Activated B cell treated with CpG ODN at 0.5 μM for 24 hours (primary cell): ENCODE data around the gene COX4I1. TPM values are rescaled to one million over a fixed set of nuclear protein-coding genes. Genes with fewer than 3 reads are reported as not detected.
A peak's percentile ranks its signal among the peaks of the same experiment; 100 is the strongest.

Experiments
- ATAC-seq: fragments of 200-7000 bp; cut with Tn5 transposase; one replicate; pipeline ENCODE4 v1.10.0; 2021; ENCODE audit warnings: low read depth, mild to moderate bottlenecking, moderate library complexity
- CTCF ChIA-PET: fragments of 350-600 bp; sonication (Branson Sonifier 250); formaldehyde crosslinking; loops from one replicate; lab custom pipeline; 2021; ENCODE audit warnings: antibody characterized with exemption; lab: Charles Lee
- POLR2A ChIA-PET: fragments of 350-600 bp; sonication (Branson Sonifier 250); formaldehyde crosslinking; loops from one replicate; lab custom pipeline; 2021; ENCODE audit warnings: antibody characterized with exemption; lab: Charles Lee
- DNase-seq: peaks from one replicate; pipeline ENCODE4 v3.0.0; 2022
- H3K27ac Mint-ChIP-seq: one replicate; pipeline ENCODE4 v1.8.0; 2020; ENCODE audit warnings: mixed read lengths
- H3K27me3 Mint-ChIP-seq: one replicate; pipeline ENCODE4 v1.8.0; 2021; ENCODE audit warnings: mixed read lengths
- H3K36me3 Mint-ChIP-seq: one replicate; pipeline ENCODE4 v1.8.0; 2021; ENCODE audit warnings: low read depth, mixed read lengths
- H3K4me1 Mint-ChIP-seq: one replicate; pipeline ENCODE4 v1.8.0; 2021; ENCODE audit warnings: mixed read lengths
- H3K4me3 Mint-ChIP-seq: one replicate; pipeline ENCODE4 v1.8.0; 2020; ENCODE audit warnings: mild to moderate bottlenecking, mixed read lengths
- H3K9me3 Mint-ChIP-seq: one replicate; pipeline ENCODE4 v1.8.0; 2020; ENCODE audit warnings: mixed read lengths
- intact Hi-C: fragments of 100-400 bp; cut with micrococcal nuclease; formaldehyde crosslinking; loops from one replicate; pipeline ENCODE4 v1.15.1; 2024
- total RNA-seq: library from RNA; stranded (reverse); gene quantifications from 2 replicates; pipeline ENCODE4 v1.2.3, GENCODE V29; 2022
- TF ChIP-seq, protein P1 (sequence below): fragments of 200-600 bp; IDR thresholded peaks from one replicate; pipeline ENCODE4 v1.8.0; 2022; ENCODE audit warnings: antibody characterized with exemption, mild to moderate bottlenecking

COX4I1 gene
- total RNA-seq, 1 donor from 2014 or later: 578 TPM

DNA sequence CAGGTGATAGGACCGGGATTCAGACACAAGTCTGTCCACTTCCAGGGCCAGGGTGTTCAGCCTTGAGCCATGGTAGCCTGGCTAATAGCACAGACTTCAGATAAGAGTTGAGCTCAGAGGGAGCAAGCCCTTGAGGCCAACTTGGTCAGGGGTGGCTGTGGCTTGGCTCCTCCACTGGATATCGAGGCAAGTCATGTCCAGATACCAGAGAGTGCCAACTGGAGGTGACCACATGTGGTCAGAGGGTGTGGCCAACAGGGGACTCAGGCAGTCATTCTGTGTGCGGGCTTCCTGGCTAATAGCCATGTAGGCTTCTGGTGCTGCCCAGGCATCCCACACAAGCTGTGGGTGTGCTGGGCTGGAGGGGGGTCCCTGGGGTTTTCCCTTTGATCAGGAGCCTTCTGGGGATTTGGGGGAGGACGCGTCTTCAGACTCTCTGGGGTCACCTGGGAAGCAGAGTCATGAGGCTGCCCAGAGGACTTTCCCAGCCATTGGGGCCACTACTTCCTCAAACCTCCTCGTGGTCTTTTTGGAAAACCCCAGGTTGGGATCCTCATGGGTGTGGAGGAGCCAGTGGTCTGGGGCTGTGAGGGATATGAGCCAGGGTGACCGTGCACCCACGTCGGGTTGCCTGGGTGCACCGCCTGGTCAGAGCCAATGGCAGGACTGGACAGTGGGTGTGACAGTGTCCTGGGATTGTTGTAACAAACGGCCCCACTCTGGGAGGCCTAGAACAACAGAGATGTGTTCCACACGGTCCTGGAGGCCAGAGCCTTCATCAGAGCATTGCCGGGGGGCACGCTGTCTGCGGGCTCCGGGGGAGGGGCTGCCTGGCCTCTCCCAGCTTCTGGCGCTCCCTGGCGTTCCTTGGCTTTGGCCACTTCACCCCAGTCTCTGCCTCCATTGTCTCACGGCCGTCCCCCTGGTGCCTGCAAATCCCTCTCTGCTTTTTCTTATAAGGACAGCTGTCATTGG lies 25.0 kb downstream of the COX4I1 start:
- CTCF ChIA-PET: interaction anchor here (1.0 to 9.0 kb wide), 6 partner anchors 76 to 192 kb away, joined by 3 to 296 read pairs (median 4); no protein-coding TSS in a partner anchor
- H3K4me3 Mint-ChIP-seq: no peak overlapping the region
- POLR2A ChIA-PET: interaction anchor here (0.9 to 1.1 kb wide), 3 partner anchors 8 to 156 kb away, joined by 3 read pairs; no protein-coding TSS in a partner anchor
- intact Hi-C loops: no loop called here
- peaks cover 4% of the 10 kb centered on the region for H3K9me3 Mint-ChIP-seq
- H3K4me1 Mint-ChIP-seq: peaks cover 37% of the 10 kb centered on the region
- DNase-seq: no peak
- H3K27ac Mint-ChIP-seq: peak overlapping the region; percentile 25
- H3K27me3 Mint-ChIP-seq: no peaks in the 10 kb centered on the region
- ATAC-seq: no peak
- TF ChIP-seq, protein P1, sequence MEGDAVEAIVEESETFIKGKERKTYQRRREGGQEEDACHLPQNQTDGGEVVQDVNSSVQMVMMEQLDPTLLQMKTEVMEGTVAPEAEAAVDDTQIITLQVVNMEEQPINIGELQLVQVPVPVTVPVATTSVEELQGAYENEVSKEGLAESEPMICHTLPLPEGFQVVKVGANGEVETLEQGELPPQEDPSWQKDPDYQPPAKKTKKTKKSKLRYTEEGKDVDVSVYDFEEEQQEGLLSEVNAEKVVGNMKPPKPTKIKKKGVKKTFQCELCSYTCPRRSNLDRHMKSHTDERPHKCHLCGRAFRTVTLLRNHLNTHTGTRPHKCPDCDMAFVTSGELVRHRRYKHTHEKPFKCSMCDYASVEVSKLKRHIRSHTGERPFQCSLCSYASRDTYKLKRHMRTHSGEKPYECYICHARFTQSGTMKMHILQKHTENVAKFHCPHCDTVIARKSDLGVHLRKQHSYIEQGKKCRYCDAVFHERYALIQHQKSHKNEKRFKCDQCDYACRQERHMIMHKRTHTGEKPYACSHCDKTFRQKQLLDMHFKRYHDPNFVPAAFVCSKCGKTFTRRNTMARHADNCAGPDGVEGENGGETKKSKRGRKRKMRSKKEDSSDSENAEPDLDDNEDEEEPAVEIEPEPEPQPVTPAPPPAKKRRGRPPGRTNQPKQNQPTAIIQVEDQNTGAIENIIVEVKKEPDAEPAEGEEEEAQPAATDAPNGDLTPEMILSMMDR: no peak
- no peaks in the 10 kb centered on the region for H3K36me3 Mint-ChIP-seq

DNA sequence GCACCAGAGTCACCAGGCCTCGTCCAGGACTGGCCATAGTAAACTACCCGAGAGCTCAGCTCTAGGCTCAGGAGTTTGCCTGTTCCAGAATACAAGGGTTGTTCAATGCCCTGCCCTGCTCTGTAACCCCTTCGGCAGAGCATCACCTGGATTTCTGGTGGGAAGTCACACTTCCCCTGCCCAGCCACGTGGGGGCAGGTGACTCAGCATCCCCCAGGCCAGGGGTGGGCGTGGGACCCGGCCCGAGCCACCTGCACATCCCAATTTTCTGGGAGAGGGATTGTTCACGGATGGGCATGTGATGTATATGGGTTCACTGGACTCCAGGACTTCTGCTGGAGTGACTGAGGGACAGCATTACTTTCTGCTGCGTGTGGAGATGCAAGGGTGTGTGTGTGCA lies 25.8 kb downstream of the COX4I1 start:
- Mint-ChIP-seq H3K27ac (no peak overlapping the region), H3K27me3 (no peaks in the 10 kb centered on the region), H3K4me3 (no peak overlapping the region), H3K36me3 (no peaks in the 10 kb centered on the region), H3K9me3 (peaks cover 4% of the 10 kb centered on the region), H3K4me1 (peaks cover 43% of the 10 kb centered on the region)
- ChIA-PET CTCF (interaction anchor here (1.4 to 9.0 kb wide), 3 partner anchors 75 to 161 kb away, joined by 3 to 296 read pairs (median 3); no protein-coding TSS in a partner anchor), POLR2A (interaction anchor here (1.1 kb wide), 1 partner anchor 155 kb away, joined by 3 read pairs; no protein-coding TSS in a partner anchor)
- TF ChIP-seq, protein P1: no peak
- no peak for ATAC-seq
- intact Hi-C loops: no loop called here
- no peak for DNase-seq

DNA sequence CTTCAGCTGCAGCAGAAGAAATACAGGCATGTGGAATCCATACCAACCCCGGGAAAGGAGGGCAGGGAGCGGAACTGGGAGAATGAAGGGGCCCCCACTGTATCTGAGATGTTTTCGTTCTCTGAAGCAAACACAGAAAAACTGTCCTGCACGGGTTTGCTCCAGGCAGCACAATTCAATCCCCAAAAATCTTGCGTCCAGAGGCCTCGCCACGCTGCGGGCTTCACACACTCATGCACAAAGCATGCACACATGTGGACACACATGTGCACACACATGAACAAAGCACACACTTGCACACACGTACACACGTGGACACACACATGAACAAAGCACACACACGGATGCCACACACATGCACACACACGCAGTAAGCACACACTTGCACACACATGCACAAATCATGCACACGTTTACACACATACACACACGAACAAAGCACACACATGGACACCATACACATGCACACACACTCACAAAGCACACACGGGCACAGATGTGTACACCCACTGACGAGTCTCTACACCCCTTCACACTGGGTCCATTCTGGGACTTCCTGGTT lies 27.3 kb downstream of the COX4I1 start:
- H3K27me3 Mint-ChIP-seq: no peaks in the 10 kb centered on the region
- H3K36me3 Mint-ChIP-seq: no peaks in the 10 kb centered on the region
- ChIA-PET POLR2A (no interaction called here), CTCF (interaction anchor here (9.0 kb wide), 1 partner anchor 160 kb away, joined by 296 read pairs; no protein-coding TSS in a partner anchor)
- H3K4me1 Mint-ChIP-seq: peaks cover 48% of the 10 kb centered on the region
- intact Hi-C loops: no loop called here
- peaks cover 4% of the 10 kb centered on the region for H3K9me3 Mint-ChIP-seq
- TF ChIP-seq, protein P1: no peak
- no peak overlapping the region for H3K4me3 Mint-ChIP-seq
- H3K27ac Mint-ChIP-seq: peak overlapping the region; percentile 15
- ATAC-seq (no peak), DNase-seq (no peak)

DNA sequence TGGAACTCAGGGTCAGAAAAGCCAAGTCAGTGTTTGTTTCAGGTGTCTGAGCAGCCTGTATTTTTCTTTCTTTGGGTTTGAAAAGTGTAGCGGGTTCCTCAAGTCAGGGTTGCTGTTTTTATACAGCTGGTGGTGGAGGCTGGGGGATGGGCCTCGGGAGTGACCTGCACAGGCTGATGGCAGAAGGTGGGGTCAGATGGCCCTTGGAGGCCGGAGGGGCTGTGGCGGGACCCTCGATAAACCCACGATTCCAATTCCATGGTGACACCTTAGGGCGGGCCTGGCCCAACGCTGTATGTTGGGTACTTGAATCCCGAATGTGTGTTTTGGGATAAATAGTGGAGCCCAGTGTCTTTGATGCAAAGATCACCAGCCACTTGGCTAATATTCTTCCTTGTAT lies 28.7 kb downstream of the COX4I1 start:
- intact Hi-C loops: no loop called here
- H3K4me1 Mint-ChIP-seq: peaks cover 59% of the 10 kb centered on the region
- H3K36me3 Mint-ChIP-seq: no peaks in the 10 kb centered on the region
- ATAC-seq (no peak), DNase-seq (no peak)
- ChIA-PET POLR2A (interaction anchor here (0.6 kb wide), 1 partner anchor 100 kb away, joined by 3 read pairs; no protein-coding TSS in a partner anchor), CTCF (no interaction called here)
- TF ChIP-seq, protein P1: no peak
- peaks cover 4% of the 10 kb centered on the region for H3K9me3 Mint-ChIP-seq
- H3K4me3 Mint-ChIP-seq: no peak overlapping the region
- H3K27me3 Mint-ChIP-seq: no peaks in the 10 kb centered on the region
- no peak overlapping the region for H3K27ac Mint-ChIP-seq
